Fibroblast of the aortic adventitia (primary cell): ENCODE results near the gene IQCH. TPM values are rescaled to one million over a fixed set of nuclear protein-coding genes. Genes with fewer than 3 reads are reported as not detected.
"Not testable (repeated sequence)": the region's sequence is repeated elsewhere in the genome, so short reads cannot be mapped to it uniquely, and the experiment has no call there.

Source experiments
- DNase-seq: peaks from one replicate; pipeline ENCODE4 v3.0.0-alpha.2; 2010; ENCODE audit warnings: low read depth
- H3K4me3 ChIP-seq: 2 replicates; pipeline ENCODE4 v1.5.1; 2011; ENCODE audit warnings: low read depth, mild to moderate bottlenecking, control low read depth, low read length, moderate library complexity
- CTCF ChIP-seq: IDR thresholded peaks from 2 replicates; pipeline ENCODE4 v1.5.1; 2011; ENCODE audit warnings: mild to moderate bottlenecking, low read length, control low read depth, inconsistent platforms; ENCODE audit not compliant: insufficient read depth
- total RNA-seq: library from RNA; depleted of rRNA; stranded (reverse); fragments of >200 nt; gene quantifications from 2 replicates; pipeline ENCODE4 v1.2.3, GENCODE V29; 2012; ENCODE audit warnings: low replicate concordance

The IQCH gene
- total RNA-seq, 1 donor, result 3.6 TPM

GRCh38 chr15:67421105-67421504 lies 166.5 kb downstream of the IQCH start:
- no peak for TF ChIP-seq CTCF
- no peak overlapping the region for H3K4me3 ChIP-seq
- DNase-seq, result no peak

GRCh38 chr15:67422296-67422695 lies 167.7 kb downstream of the IQCH start:
- no peak for DNase-seq
- no peak overlapping the region for H3K4me3 ChIP-seq
- no peak for TF ChIP-seq CTCF

- TF ChIP-seq CTCF, result peak; percentile 86
- peak; percentile 70 for DNase-seq
- no peak overlapping the region for H3K4me3 ChIP-seq
Observed at GRCh38 chr15:67433495-67434099, 179.0 kb downstream of the IQCH start.

GRCh38 chr15:67436351-67437250 lies 182.0 kb downstream of the IQCH start:
- not testable (repeated sequence) for H3K4me3 ChIP-seq, DNase-seq

GRCh38 chr15:67444100-67444499 lies 189.5 kb downstream of the IQCH start:
- DNase-seq, result no peak
- TF ChIP-seq CTCF, result no peak

GRCh38 chr15:67446449-67446848 lies 191.9 kb downstream of the IQCH start:
- DNase-seq, result no peak
- H3K4me3 ChIP-seq, result no peak overlapping the region
- TF ChIP-seq CTCF, result no peak

More at GRCh38 chr15:67444100-67444499, 189.5 kb downstream of the IQCH start:
- H3K4me3 ChIP-seq, result no peak overlapping the region

GRCh38 chr15:67448372-67448771 lies 193.8 kb downstream of the IQCH start:
- not testable (repeated sequence) for H3K4me3 ChIP-seq, DNase-seq

- not testable (repeated sequence) for DNase-seq, H3K4me3 ChIP-seq
Observed at GRCh38 chr15:67453703-67454102, 199.1 kb downstream of the IQCH start.
